WTC11 (cell line): Measurements from ENCODE around the gene ZNF800.

ENCODE experiments used
- ESRRA ChIP-seq: sonication (generic); formaldehyde crosslinking; IDR thresholded peaks from 2 replicates; pipeline ENCODE4 v1.8.1; 2022; ENCODE audit warnings: mild to moderate bottlenecking, missing genetic modification reagents, borderline replicate concordance
- ZNF232 ChIP-seq: sonication (generic); formaldehyde crosslinking; IDR thresholded peaks from 2 replicates; pipeline ENCODE4 v1.8.0; 2022; ENCODE audit warnings: mild to moderate bottlenecking, missing genetic modification reagents
- TF ChIP-seq, protein P1 (sequence below): fragments of 200-600 bp; IDR thresholded peaks from 2 replicates; pipeline ENCODE4 v1.8.0; 2022; ENCODE audit warnings: antibody characterized with exemption

DNA sequence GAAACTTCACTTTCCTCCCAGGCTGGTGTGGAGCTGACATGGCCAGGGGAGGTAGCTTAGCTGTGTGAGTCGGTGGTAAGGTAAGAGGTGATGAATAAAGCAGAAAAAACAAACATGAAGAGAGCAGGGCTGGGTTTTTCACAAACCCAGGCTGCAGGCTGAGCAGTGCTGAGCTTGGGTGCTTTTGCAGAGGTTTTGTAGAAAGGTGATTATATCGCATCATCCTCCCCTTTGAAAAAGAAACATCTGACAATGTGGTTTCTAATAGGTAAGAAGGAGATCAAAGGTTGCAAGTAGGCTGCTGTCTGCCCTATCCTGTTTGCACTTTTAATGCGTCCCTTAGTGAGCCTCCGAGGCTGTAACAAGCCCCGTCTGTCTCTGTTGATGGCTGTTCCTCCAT lies 70.2 kb downstream of the ZNF800 start:
- TF ChIP-seq ESRRA (CRISPR knock-in tag), result no peak
- TF ChIP-seq, protein P1, sequence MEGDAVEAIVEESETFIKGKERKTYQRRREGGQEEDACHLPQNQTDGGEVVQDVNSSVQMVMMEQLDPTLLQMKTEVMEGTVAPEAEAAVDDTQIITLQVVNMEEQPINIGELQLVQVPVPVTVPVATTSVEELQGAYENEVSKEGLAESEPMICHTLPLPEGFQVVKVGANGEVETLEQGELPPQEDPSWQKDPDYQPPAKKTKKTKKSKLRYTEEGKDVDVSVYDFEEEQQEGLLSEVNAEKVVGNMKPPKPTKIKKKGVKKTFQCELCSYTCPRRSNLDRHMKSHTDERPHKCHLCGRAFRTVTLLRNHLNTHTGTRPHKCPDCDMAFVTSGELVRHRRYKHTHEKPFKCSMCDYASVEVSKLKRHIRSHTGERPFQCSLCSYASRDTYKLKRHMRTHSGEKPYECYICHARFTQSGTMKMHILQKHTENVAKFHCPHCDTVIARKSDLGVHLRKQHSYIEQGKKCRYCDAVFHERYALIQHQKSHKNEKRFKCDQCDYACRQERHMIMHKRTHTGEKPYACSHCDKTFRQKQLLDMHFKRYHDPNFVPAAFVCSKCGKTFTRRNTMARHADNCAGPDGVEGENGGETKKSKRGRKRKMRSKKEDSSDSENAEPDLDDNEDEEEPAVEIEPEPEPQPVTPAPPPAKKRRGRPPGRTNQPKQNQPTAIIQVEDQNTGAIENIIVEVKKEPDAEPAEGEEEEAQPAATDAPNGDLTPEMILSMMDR, result no peak
- no peak for TF ChIP-seq ZNF232 (CRISPR knock-in tag)
